ENCODE data around the gene DAPK3. TPM values are rescaled to one million over a fixed set of nuclear protein-coding genes. Genes with fewer than 3 reads are reported as not detected.
"Not testable (repeated sequence)": the region's sequence is repeated elsewhere in the genome, so short reads cannot be mapped to it uniquely, and the experiment has no call there.

Gene DAPK3
- polyA plus RNA-seq, 3 donors = 13.7 to 32.1 (median 21.8) TPM

- Histone ChIP-seq H3K27ac (ENCODE audit: low read depth in 1 of 2, low read length in 2 of 2) (no peak overlapping the region), H4K20me1 (ENCODE audit: insufficient read depth, low read length) (peaks cover 8% of the 10 kb centered on the region), H3K4me2 (replicated peaks; ENCODE audit: extremely low read depth, low read length, poor library complexity, severe bottlenecking) (no peak overlapping the region), H3K79me2 (ENCODE audit: insufficient read depth, low read length) (no peaks in the 10 kb centered on the region), H3K9me3 (replicated peaks in 1 of 2; ENCODE audit: control insufficient read depth in 1 of 2, insufficient read depth in 1 of 2, low read length in 2 of 2) (no peaks in the 10 kb centered on the region), H3K36me3 (replicated peaks in 1 of 2; ENCODE audit: control insufficient read depth in 1 of 2, insufficient read depth in 2 of 2, low read length in 2 of 2) (peaks cover 27 to 45% of the 10 kb centered on the region in 2 donors), H3K4me3 (replicated peaks in 1 of 3; ENCODE audit: low read depth in 2 of 3, low read length in 3 of 3) (no peak overlapping the region), H3K27me3 (ENCODE audit: control insufficient read depth in 2 of 2, insufficient read depth in 2 of 2, low read length in 2 of 2) (no peaks in the 10 kb centered on the region), H3K9ac (ENCODE audit: insufficient read depth, low read length, poor library complexity, severe bottlenecking) (no peak overlapping the region), H2AFZ (ENCODE audit: insufficient read depth, low read depth, low read length, poor library complexity, severe bottlenecking) (no peak overlapping the region), H3K4me1 (ENCODE audit: control insufficient read depth in 1 of 2, insufficient read depth in 2 of 2, low read length in 2 of 2) (peaks cover 0 to 12% of the 10 kb centered on the region in 2 donors)
- TF ChIP-seq CTCF (IDR thresholded peaks at IDR 0.05) = no peak
- intact Hi-C loops (cut with micrococcal nuclease) = no loop called here
- 93% methylated on average over 9 of the region's 10 CpGs for WGBS (ENCODE audit: insufficient coverage)
- H3K36me3 Mint-ChIP-seq = peaks cover 14 to 39% of the 10 kb centered on the region in 2 donors
- no peak overlapping the region for H3K4me3 Mint-ChIP-seq
- no peak for DNase-seq
- H3K27me3 Mint-ChIP-seq (ENCODE audit: low read depth in 3 of 3) = peaks cover 4 to 9% (median 8%) of the 10 kb centered on the region in 3 donors
- H3K9me3 Mint-ChIP-seq = peaks cover 0 to 2% (median 0%) of the 10 kb centered on the region in 7 donors
- no peak overlapping the region for H3K27ac Mint-ChIP-seq
- peaks cover 21% of the 10 kb centered on the region for H3K4me1 Mint-ChIP-seq
These were observed 15.2 kb downstream of the DAPK3 start for GRCh38 chr19:3955688-3956087.

DNA sequence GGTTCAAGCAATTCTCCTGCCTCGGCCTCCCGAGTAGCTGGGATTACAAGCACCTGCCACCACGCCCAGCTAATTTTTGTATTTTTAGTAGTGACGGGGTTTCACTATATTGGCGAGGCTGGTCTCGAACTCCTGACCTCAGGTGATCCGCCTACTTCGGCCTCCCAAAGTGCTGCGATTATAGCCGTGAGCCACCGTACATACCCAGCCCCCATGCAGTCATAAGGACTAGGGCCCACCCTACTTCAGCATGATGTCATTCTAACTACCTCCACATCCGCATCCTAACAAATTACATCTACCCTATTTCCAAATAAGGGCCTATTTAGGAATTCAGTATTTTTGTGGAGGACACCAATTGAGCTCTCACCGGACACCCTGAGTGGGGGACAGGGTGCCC is 15.6 kb downstream of the DAPK3 start:
- H3K4me2 ChIP-seq (replicated peaks; ENCODE audit: extremely low read depth, low read length, poor library complexity, severe bottlenecking); H3K9ac ChIP-seq (ENCODE audit: insufficient read depth, low read length, poor library complexity, severe bottlenecking); H3K27me3 ChIP-seq (ENCODE audit: control insufficient read depth in 2 of 2, insufficient read depth in 2 of 2, low read length in 2 of 2); H3K27ac ChIP-seq (ENCODE audit: low read depth in 1 of 2, low read length in 2 of 2); H3K4me3 ChIP-seq (replicated peaks in 1 of 3; ENCODE audit: low read depth in 2 of 3, low read length in 3 of 3); H2AFZ ChIP-seq (ENCODE audit: insufficient read depth, low read depth, low read length, poor library complexity, severe bottlenecking); H3K9me3 ChIP-seq (replicated peaks in 1 of 2; ENCODE audit: control insufficient read depth in 1 of 2, insufficient read depth in 1 of 2, low read length in 2 of 2); DNase-seq; H3K79me2 ChIP-seq (ENCODE audit: insufficient read depth, low read length); H3K9me3 Mint-ChIP-seq; H3K27ac Mint-ChIP-seq; intact Hi-C loops (cut with micrococcal nuclease); H4K20me1 ChIP-seq (ENCODE audit: insufficient read depth, low read length); H3K4me3 Mint-ChIP-seq: not testable (repeated sequence)
- H3K36me3 ChIP-seq (replicated peaks in 1 of 2; ENCODE audit: control insufficient read depth in 1 of 2, insufficient read depth in 2 of 2, low read length in 2 of 2) = peaks cover 24 to 41% of the 10 kb centered on the region in 2 donors
- Mint-ChIP-seq H3K36me3 (peaks cover 12 to 35% of the 10 kb centered on the region in 2 donors), H3K27me3 (ENCODE audit: low read depth in 3 of 3) (peaks cover 4 to 12% (median 8%) of the 10 kb centered on the region in 3 donors), H3K4me1 (peaks cover 21% of the 10 kb centered on the region)
- peaks cover 0 to 16% of the 10 kb centered on the region in 2 donors for H3K4me1 ChIP-seq (ENCODE audit: control insufficient read depth in 1 of 2, insufficient read depth in 2 of 2, low read length in 2 of 2)
- 98% methylated on average over 6 of the region's 13 CpGs for WGBS (ENCODE audit: insufficient coverage)
